Activated CD8-positive, alpha-beta memory T cell treated with anti-CD3 and anti-CD28 coated beads for 1 hour (primary cell): ENCODE measurements around the gene GOLGA8B.
"Not testable (repeated sequence)": the region's sequence is repeated elsewhere in the genome, so short reads cannot be mapped to it uniquely, and the experiment has no call there.

ENCODE experiments used
- DNase-seq, 2 donors: peaks; one replicate each; pipeline ENCODE4 v3.0.0-alpha.2; 2020; ENCODE audit warnings: low read depth in 1 of 2; ENCODE audit errors: extremely low read depth in 1 of 2

Gene GOLGA8B

GRCh38 chr15:34567174-34567573 lies 16.3 kb downstream of the GOLGA8B start:
- not testable (repeated sequence) for DNase-seq

DNA sequence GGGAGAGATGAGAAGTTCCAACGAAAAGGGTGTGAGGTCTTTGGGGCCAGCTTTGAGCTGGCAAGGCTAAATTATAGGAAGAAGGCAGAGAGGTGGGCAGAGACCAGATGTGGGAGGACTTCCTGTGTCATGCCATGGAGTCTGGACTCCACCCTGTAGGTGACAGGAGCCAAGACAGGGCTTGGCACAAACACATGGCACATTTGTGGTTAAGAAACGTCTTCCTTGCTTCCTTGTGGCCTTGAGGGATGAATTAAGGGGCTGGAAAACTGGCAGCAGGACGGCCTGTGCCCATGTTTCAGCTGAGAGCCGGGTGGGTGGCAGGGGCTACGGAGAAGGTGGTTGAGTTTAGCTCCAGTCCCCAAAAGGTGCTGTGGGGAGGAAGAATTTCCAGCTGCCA lies 18.7 kb downstream of the GOLGA8B start:
- not testable (repeated sequence) for DNase-seq

DNA sequence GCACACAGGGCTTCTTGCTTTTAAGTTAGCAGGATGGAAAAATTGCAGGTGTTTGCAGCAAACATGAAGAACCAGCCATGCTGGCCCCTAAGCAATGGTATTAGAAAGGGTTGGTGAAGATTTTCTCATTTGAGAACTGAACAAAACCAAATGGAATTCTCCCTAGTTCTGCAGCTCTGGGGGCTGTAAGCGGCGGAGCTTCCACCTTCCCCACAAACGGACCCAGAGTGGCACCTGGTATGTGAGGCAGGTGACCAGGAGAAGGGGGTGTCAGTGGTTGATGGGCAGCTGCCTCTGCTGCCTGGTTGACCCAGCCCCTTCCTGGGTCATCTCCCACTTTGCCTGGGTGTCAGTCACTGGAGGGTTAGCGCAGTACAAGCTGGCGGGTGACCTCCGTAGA lies 22.6 kb downstream of the GOLGA8B start:
- DNase-seq: not testable (repeated sequence)

- DNase-seq: not testable (repeated sequence)
These were observed 23.7 kb downstream of the GOLGA8B start for GRCh38 chr15:34559764-34560163.

- DNase-seq: not testable (repeated sequence)
These were observed 28.3 kb downstream of the GOLGA8B start for GRCh38 chr15:34555162-34555561.

- DNase-seq: not testable (repeated sequence)
These were observed 28.7 kb downstream of the GOLGA8B start for GRCh38 chr15:34554716-34555115.

GRCh38 chr15:34554126-34554525 lies 29.3 kb downstream of the GOLGA8B start:
- not testable (repeated sequence) for DNase-seq

- not testable (repeated sequence) for DNase-seq
These were observed 33.3 kb downstream of the GOLGA8B start for GRCh38 chr15:34550129-34550528.

GRCh38 chr15:34549381-34549809 lies 34.1 kb downstream of the GOLGA8B start:
- DNase-seq: not testable (repeated sequence)

DNA sequence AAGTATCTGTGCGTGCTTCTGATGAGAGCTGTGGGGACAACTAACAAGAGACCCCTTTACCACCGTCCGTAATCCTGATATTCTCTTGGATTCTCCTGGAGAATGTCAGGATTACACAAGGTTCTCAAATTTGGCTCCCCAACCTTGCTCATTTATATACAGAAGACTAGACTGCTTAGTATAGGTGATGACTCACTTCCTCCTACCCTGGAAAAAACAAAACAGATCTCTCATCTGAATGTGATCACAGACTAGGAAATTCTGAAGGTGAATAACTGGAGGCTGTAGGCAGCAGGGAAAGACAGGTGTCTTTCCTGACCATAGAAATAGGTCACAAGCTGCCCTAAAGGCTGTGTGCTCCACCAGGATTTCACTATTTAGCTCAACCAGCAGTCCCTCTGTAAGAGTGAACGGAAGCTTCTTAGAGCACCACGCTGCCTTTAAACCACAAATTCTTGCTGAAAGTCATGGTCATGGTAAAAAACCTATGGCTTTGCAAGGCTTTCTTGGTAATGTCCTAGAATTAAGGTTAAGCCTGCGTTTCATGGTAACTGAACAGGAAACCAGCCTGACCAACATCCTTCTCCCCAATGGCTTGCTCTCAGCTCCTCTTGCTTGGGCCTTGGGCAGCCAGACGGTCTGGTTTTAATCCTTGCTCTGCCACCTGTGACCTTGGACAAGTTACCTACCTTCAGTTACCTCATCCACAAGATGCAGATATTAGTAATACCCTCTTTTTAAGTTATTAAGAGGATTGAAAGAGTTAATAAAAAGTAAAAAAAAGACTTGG lies 39.4 kb downstream of the GOLGA8B start:
- not testable (repeated sequence) for DNase-seq

DNA sequence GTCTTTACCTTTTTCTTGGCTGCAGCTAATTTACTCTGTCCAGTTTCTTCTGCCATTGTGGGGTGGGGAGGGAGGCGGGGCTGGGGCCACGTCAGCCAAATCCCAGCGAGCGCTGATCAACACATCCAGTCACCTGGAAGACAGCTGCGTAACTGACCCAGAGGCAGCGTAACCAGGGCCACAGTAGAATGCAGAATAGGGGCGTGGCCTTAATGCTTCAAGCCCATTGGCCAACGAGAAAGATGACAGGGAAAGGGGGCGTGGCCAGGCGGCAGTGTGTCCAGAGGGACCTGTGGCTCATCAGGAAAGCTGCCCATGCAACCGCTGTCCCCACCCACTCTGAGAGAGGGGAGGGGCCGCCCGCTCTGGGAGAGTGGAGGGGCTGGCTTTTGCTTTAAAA lies 47.6 kb downstream of the GOLGA8B start:
- not testable (repeated sequence) for DNase-seq
